ENCODE measurements around the gene PAK5. TPM values are rescaled to one million over a fixed set of nuclear protein-coding genes. Genes with fewer than 3 reads are reported as not detected.

The PAK5 gene
- total RNA-seq, 1 experiment from 2014 or later: not detected

DNA sequence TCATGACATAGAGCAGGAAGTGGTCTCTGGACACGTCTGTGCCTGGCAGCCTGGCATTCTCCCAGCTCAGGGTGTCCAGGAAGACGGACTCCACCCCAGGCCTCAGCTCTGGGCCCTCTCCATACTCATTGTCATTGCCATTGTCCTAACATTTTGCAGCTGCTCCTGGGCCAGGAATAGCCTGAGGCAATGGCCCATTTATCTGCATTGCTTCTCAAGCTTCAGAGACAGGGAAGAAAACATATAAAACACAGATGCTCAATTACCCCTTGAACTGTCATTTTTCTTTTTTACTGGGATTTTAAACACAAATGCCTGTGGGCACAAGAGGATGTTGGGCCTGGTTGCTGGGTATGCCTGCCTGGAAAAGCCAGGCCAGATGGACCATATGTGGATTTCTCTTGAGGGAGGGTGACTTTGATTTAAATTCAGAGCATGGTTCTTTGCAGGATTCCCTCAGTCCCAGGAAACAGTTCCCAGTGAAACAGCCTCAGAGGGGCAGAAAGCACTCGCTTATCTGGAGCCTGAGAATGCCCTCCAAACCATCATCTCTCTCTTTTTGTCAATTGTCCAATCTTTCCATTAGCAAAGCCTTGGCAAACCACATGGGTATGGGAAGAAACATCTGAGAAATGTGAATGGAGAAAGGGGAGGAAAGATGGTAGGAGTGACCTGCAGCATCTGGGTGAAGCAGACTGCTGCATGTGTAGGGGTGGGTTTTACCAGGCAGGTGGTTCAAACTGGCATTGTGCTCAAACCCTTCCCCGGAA is 306.6 kb downstream of the PAK5 start:
- Histone ChIP-seq H3K4me2 (ENCODE audit: low read length) (no peak overlapping the region), H3K27ac (ENCODE audit: low read depth, low read length) (no peak overlapping the region), H3K4me1 (ENCODE audit: control insufficient read depth in 1 of 2, insufficient read depth in 2 of 2, low read length in 2 of 2) (no peaks in the 10 kb centered on the region), H3K79me2 (ENCODE audit: insufficient read depth, low read length) (no peaks in the 10 kb centered on the region), H3K4me3 (replicated peaks in 1 of 2; ENCODE audit: low read depth in 1 of 2, low read length in 2 of 2) (no peak overlapping the region), H4K20me1 (ENCODE audit: insufficient read depth) (no peaks in the 10 kb centered on the region), H3K9me3 (ENCODE audit: control insufficient read depth in 1 of 2, insufficient read depth in 1 of 2, low read depth in 1 of 2, low read length in 2 of 2) (no peaks in the 10 kb centered on the region), H3K9ac (ENCODE audit: low read length) (no peak overlapping the region), H3K9me2 (ENCODE audit: insufficient read depth) (no peaks in the 10 kb centered on the region), H3K27me3 (ENCODE audit: insufficient read depth, low read length) (0 out of 2 replicates have a peak, but pooled peaks cover 21% of the 10 kb centered on the region), H3K36me3 (ENCODE audit: control insufficient read depth in 1 of 2, insufficient read depth in 2 of 2, low read length in 2 of 2) (no peaks in the 10 kb centered on the region), H2AFZ (ENCODE audit: low read depth, low read length, poor library complexity, severe bottlenecking) (no peak overlapping the region)
- intact Hi-C loops (cut with micrococcal nuclease): no loop called here
- DNase-seq (ENCODE audit: low read depth, low spot score): no peak
- BruUV-seq (replicated peaks): no TSS peak
- TF ChIP-seq ZBTB33 (IDR thresholded peaks at IDR 0.05; ENCODE audit: extremely low read depth, insufficient replicate concordance, low read length) (no peak), FOSL1 (IDR thresholded peaks at IDR 0.05; ENCODE audit: low read depth) (no peak), POLR2A (IDR thresholded peaks at IDR 0.05; ENCODE audit: borderline replicate concordance, extremely low read depth, insufficient read depth, insufficient read length) (no peak), TCF7L2 (IDR thresholded peaks at IDR 0.05; ENCODE audit: borderline replicate concordance, extremely low read depth, insufficient read depth, insufficient read length) (no peak), ATF3 (IDR thresholded peaks at IDR 0.05) (no peak), EGR1 (IDR thresholded peaks at IDR 0.05; ENCODE audit: low read depth) (no peak), ZNF274 (IDR thresholded peaks at IDR 0.05; ENCODE audit: low read depth, low read length) (no peak), YY1 (IDR thresholded peaks at IDR 0.05; ENCODE audit: extremely low read depth, insufficient replicate concordance, low read depth, low read length) (no peak), RAD21 (IDR thresholded peaks at IDR 0.05; ENCODE audit: low read depth) (no peak)
- TF ChIP-seq, protein P1, sequence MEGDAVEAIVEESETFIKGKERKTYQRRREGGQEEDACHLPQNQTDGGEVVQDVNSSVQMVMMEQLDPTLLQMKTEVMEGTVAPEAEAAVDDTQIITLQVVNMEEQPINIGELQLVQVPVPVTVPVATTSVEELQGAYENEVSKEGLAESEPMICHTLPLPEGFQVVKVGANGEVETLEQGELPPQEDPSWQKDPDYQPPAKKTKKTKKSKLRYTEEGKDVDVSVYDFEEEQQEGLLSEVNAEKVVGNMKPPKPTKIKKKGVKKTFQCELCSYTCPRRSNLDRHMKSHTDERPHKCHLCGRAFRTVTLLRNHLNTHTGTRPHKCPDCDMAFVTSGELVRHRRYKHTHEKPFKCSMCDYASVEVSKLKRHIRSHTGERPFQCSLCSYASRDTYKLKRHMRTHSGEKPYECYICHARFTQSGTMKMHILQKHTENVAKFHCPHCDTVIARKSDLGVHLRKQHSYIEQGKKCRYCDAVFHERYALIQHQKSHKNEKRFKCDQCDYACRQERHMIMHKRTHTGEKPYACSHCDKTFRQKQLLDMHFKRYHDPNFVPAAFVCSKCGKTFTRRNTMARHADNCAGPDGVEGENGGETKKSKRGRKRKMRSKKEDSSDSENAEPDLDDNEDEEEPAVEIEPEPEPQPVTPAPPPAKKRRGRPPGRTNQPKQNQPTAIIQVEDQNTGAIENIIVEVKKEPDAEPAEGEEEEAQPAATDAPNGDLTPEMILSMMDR (IDR thresholded peaks at IDR 0.05 in 2 of 3, conservative IDR thresholded peaks at IDR 0.05 in 1 of 3; ENCODE audit: borderline replicate concordance in 1 of 3, insufficient read depth in 1 of 3, low read depth in 2 of 3, low read length in 2 of 3): no peak
- RAD21 ChIA-PET (ENCODE audit: low non-redundant PET in 1 of 2, low total read pairs in 2 of 2, uncharacterized antibody in 2 of 2, unreplicated experiment in 2 of 2): interaction anchor here in 1 of 2 experiments (0.6 kb wide), 1 partner anchor 442 kb away, joined by 3 read pairs; no protein-coding TSS in a partner anchor
- no peak for ATAC-seq
- CTCF ChIA-PET: no interaction called here
- POLR2A ChIA-PET: no interaction called here
